ENCODE data around the gene OR51I2.

OR51I2 gene

GRCh38 chr11:5460983-5461621 lies 12.0 kb downstream of the OR51I2 start:
- no peak for TF ChIP-seq CTCF (IDR thresholded peaks at IDR 0.05)
- TF ChIP-seq ZFX (IDR thresholded peaks at IDR 0.05; ENCODE audit: borderline replicate concordance) = no peak
- H3K27ac ChIP-seq = no peak overlapping the region

- no peak for TF ChIP-seq ZFX (IDR thresholded peaks at IDR 0.05; ENCODE audit: borderline replicate concordance)
- TF ChIP-seq CTCF (IDR thresholded peaks at IDR 0.05) = no peak
- no peak overlapping the region for H3K27ac ChIP-seq
These were observed 18.4 kb downstream of the OR51I2 start for GRCh38 chr11:5467527-5467926.

- H3K27ac ChIP-seq = no peak overlapping the region
- no peak for TF ChIP-seq CTCF (IDR thresholded peaks at IDR 0.05)
- no peak for TF ChIP-seq ZFX (IDR thresholded peaks at IDR 0.05; ENCODE audit: borderline replicate concordance)
These were observed 24.8 kb downstream of the OR51I2 start for GRCh38 chr11:5473921-5474320.

- TF ChIP-seq CTCF (IDR thresholded peaks at IDR 0.05) (peak; percentile 85), ZFX (IDR thresholded peaks at IDR 0.05; ENCODE audit: borderline replicate concordance) (no peak)
- H3K27ac ChIP-seq = no peak overlapping the region
These were observed 27.2 kb downstream of the OR51I2 start for GRCh38 chr11:5476186-5476819.

GRCh38 chr11:5486003-5486402 lies 36.9 kb downstream of the OR51I2 start:
- TF ChIP-seq CTCF (IDR thresholded peaks at IDR 0.05) (no peak), ZFX (IDR thresholded peaks at IDR 0.05; ENCODE audit: borderline replicate concordance) (no peak)
- H3K27ac ChIP-seq = no peak overlapping the region

GRCh38 chr11:5486421-5486820 lies 37.3 kb downstream of the OR51I2 start:
- no peak overlapping the region for H3K27ac ChIP-seq
- no peak for TF ChIP-seq ZFX (IDR thresholded peaks at IDR 0.05; ENCODE audit: borderline replicate concordance)
- no peak for TF ChIP-seq CTCF (IDR thresholded peaks at IDR 0.05)

- no peak for TF ChIP-seq CTCF (IDR thresholded peaks at IDR 0.05)
- no peak for TF ChIP-seq ZFX (IDR thresholded peaks at IDR 0.05; ENCODE audit: borderline replicate concordance)
- no peak within 1 kb of the TSS for H3K27ac ChIP-seq
These were observed 39.3 kb downstream of the OR51I2 start, which contains the start of gene OR52D1 for GRCh38 chr11:5488385-5488784. OR52D1 (plus strand) TSS chr11:5488685; CDS start chr11:5488707, 22 bp downstream.

All from 22Rv1 (cell line).